Gastrocnemius medialis (tissue), 4 donors: Measurements from ENCODE around the gene INTS13.

ENCODE experiments used
- CTCF ChIP-seq, 5 experiments: fragments of 450-650 bp in 3 of 5; fragments of 200-600 bp in 2 of 5; sonication (generic) in 2 of 5; IDR thresholded peaks in 4 of 5; conservative IDR thresholded peaks in 1 of 5; 1 replicate in 4 of 5; 2 replicates in 1 of 5; pipeline ENCODE4 v1.5.1; 2016 to 2019; ENCODE audit warnings: antibody characterized with exemption in 5 of 5, mild to moderate bottlenecking in 3 of 5, moderate library complexity in 3 of 5
- POLR2A ChIP-seq, 2 donors: fragments of 450-650 bp; IDR thresholded peaks; one replicate each; pipeline ENCODE4 v1.6.1; 2017; ENCODE audit warnings: antibody characterized with exemption in 2 of 2, mild to moderate bottlenecking in 2 of 2, moderate library complexity in 2 of 2

- TF ChIP-seq CTCF (IDR thresholded peaks at IDR 0.05 in 4 of 5, conservative IDR thresholded peaks at IDR 0.05 in 1 of 5) = no peak
- no peak for TF ChIP-seq POLR2A (IDR thresholded peaks at IDR 0.05)
These were observed 2.9 kb upstream of the INTS13 start for GRCh38 chr12:26940516-26941214.
